GM12872 (cell line): ENCODE measurements around the gene PPP1R15B.

ENCODE experiments used
- TF ChIP-seq, protein P1 (sequence below): IDR thresholded peaks from 3 replicates; pipeline ENCODE4 v1.5.1; 2011; ENCODE audit warnings: low read depth, mild to moderate bottlenecking, low read length, moderate library complexity; ENCODE audit not compliant: insufficient read depth

The PPP1R15B gene

GRCh38 chr1:204424621-204425020, 13.0 kb upstream of the PPP1R15B start:
- TF ChIP-seq, protein P1, sequence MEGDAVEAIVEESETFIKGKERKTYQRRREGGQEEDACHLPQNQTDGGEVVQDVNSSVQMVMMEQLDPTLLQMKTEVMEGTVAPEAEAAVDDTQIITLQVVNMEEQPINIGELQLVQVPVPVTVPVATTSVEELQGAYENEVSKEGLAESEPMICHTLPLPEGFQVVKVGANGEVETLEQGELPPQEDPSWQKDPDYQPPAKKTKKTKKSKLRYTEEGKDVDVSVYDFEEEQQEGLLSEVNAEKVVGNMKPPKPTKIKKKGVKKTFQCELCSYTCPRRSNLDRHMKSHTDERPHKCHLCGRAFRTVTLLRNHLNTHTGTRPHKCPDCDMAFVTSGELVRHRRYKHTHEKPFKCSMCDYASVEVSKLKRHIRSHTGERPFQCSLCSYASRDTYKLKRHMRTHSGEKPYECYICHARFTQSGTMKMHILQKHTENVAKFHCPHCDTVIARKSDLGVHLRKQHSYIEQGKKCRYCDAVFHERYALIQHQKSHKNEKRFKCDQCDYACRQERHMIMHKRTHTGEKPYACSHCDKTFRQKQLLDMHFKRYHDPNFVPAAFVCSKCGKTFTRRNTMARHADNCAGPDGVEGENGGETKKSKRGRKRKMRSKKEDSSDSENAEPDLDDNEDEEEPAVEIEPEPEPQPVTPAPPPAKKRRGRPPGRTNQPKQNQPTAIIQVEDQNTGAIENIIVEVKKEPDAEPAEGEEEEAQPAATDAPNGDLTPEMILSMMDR = no peak

GRCh38 chr1:204421441-204421840, 9.8 kb upstream of the PPP1R15B start:
- TF ChIP-seq, protein P1 = no peak

- TF ChIP-seq, protein P1 = no peak
These were observed 8.7 kb upstream of the PPP1R15B start for GRCh38 chr1:204420039-204421004.

DNA sequence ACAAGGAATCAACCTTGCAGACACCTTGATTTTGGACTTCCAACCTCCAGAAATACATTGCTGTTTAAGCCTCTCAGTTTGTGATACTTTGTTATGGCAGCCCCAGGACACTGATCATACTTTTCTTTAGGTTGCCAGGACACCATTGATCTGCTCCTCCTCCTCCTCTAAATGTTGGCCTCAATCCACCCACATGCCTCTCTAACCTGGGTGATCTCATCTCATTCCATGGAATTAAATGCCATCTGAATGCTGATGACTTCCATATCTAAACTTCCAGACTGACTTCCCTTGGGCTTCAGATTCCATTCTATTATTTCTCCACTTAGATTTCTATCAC, 7.4 kb upstream of the PPP1R15B start:
- TF ChIP-seq, protein P1 = no peak

GRCh38 chr1:204418174-204419063, 6.8 kb upstream of the PPP1R15B start:
- TF ChIP-seq, protein P1 = no peak

- TF ChIP-seq, protein P1 = no peak
These were observed 5.7 kb upstream of the PPP1R15B start for GRCh38 chr1:204417074-204417997.

DNA sequence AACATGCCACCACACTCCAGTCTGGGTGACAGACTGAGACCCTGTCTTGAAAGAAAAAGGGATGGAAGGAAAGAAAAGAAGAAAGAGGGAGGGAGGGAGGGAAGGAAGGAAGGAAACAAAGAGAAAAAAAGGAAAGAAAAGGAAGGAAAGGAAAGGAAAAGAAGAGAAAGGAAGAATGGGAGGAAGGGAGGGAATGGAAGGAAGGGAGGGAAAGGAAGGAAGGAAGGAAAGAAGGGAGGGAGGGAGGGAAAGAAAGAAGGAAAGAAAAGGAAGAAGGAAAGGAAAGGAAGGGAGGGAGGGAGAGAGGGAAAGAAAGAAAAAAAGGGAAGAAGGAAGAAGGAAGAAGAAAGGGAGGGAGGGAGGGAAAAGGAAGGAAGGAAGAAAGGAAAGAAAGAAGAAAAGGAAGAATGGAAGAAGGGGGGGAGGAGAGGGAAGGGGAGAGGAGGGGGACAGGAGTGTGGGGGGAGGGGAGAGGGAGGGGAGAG, 5.0 kb upstream of the PPP1R15B start:
- TF ChIP-seq, protein P1 = no peak
